ENCODE data around the gene CROCC.

Gene CROCC

DNA sequence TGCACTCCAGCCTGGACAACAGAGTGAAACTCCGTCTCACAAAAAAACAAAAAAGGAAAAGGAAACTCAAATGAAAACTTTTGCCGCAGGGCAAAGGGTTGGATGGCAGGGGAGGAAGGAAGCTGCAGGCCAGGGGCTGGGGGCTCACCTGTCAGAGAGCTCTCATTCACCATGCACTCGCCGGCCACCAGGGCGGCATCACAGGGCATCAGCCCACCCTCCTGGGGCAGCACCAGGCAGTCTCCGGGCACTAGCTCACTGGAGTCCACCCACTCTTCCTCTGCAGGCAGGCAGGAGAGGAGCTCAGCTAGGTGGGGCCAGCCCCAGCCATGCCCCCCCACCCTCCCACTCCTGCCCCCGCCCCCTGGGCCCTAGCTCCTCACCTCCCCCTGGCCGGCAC is 78.1 kb downstream of the CROCC start:
- peak; percentile 33; the same call in 1 of the 2 replicates for TF ChIP-seq CTCF (conservative IDR thresholded peaks at IDR 0.05)
- no peak overlapping the region for H3K27ac ChIP-seq

DNA sequence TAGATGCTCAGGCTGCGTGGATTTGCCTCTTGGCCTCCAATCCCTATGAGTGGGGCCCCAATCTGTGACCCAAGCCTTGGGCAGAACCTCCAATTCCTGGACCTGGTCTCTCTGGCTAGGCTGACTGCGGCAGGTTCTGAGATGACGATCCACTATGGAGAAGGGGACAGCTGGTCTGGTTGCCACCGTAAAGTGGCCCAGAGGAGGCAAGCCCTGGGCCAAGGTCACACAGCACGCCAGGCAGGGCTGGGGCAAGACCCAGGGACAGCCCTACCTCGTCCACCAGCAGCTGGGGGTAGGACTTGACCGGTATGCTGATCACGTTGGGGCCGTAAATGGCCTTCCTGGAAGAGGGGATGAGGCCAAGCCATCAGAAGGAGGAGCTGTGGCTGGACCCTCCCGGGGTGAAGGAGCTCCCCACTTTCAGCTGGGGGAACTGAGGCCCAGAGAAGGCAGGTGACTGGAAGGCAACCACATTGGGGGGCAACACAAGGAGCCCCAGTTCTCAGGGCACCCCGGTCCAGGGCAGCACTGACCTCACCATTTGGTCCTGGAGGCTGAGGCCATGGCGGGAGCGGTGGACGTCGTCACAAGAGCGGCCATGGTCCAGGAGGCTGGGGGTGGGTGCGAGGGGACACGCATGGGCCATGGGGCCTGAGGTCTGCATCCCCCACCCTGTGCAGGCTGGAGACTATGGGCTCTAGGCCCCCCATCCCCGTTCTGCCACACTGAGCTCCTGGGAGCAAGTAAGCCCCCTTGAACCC is 80.2 kb downstream of the CROCC start:
- no peak for TF ChIP-seq CTCF (conservative IDR thresholded peaks at IDR 0.05)
- no peak overlapping the region for H3K27ac ChIP-seq

DNA sequence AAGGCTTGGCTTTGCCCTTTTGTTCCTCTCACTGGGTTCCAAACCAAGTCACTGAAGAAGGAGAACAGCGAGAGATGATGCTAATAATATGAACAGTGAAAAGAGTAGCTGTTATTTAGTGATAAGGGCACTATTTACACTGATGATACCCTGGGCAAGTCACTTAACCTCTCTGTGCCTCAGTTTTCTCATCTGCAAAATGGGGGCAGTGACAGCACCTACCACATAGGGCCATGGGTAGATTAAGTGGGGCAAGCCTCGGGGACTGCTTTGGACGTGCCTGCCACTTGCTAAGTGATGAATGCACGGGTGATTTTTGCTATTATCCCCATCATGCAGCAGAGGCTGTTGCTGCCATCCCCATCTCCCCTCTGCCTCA is 80.8 kb downstream of the CROCC start:
- H3K27ac ChIP-seq = no peak overlapping the region
- TF ChIP-seq CTCF (conservative IDR thresholded peaks at IDR 0.05) = no peak

DNA sequence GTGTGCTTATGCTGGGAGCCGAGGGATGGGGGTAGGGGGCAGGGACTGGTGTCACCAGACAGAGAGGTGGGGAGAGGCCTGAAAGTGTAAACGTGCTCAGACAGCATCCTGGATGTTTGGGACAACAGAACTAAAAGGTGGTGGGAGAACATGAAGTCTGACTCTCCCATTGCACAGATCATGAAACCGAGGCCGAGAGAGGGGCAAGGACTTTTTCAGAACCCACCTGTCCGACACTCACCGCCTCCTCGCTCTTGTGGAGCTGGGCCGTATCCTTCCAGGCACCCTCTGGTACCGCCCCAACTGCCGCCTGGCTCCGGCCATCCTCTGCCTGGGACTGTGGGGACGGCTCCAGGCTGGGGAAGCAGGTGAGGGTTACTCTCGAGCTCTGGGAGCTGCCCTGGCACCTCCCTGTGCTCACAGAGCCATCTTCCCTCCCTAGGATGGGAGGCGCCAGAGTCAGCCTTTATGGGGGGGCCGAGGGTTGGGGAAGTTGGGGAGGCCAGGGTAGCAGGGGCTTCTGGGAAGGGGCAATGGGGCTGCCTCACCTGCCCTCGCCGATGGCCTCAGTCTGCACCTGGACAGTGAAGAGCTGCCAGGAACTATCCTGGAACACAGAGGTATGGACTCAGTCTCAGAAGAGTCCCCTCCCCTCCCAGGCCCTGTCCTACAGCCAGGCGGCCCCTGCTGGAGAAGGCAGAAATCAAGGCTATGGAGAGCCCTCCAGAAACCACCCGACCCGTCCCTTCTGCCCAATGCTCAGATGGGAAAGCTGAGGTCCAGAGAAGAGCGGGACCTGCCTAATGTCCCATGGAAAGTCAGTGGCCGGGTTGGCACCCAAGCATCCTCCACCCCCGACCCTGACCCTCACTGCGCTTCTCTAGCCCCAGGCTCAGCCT is 83.0 kb downstream of the CROCC start:
- H3K27ac ChIP-seq = no peak overlapping the region; the same call in 1 of the 2 replicates
- peak; percentile 8; the same call in 1 of the 2 replicates for TF ChIP-seq CTCF (conservative IDR thresholded peaks at IDR 0.05)

GRCh38 chr1:17005365-17005740 is 83.6 kb downstream of the CROCC start:
- no peak overlapping the region for H3K27ac ChIP-seq
- 0 out of 2 replicates have a peak, but pooled peaks have one; percentile 1 for TF ChIP-seq CTCF (conservative IDR thresholded peaks at IDR 0.05)

- H3K27ac ChIP-seq = no peak overlapping the region
- TF ChIP-seq CTCF (conservative IDR thresholded peaks at IDR 0.05) = no peak
Measured at GRCh38 chr1:17007121-17007520, 85.4 kb downstream of the CROCC start.

DNA sequence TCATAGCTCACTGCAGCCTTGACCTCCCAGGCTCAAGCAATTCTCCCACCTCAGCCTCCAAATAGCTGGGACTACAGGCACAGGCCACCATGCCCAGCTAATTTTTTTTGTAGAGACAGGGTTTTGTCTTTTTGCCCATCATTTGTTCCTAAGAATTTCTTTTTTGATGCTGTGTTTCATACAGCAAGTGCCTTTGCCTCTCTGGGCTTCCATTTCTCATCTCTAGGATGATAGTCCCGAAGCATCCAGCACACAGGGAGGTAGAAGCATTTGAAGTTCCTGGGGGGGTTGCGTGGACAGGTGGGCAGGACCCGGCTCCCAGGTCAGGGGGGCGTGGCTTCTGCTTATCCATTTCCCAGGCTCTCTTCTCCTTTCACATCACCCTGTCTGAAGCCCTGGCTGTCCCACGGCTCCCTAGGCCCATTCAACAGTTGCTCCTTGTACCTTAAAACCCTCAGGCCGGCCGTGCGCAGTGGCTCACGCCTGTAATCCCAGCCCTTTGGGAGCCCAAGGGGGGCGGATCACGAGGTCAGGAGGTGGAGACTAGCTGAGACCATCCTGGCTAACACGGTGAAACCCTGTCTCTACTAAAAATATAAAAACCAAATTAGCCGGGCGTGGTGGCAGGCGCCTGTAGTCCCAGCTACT is 86.6 kb downstream of the CROCC start:
- no peak overlapping the region for H3K27ac ChIP-seq
- no peak for TF ChIP-seq CTCF (conservative IDR thresholded peaks at IDR 0.05)
